M059J (cell line): ENCODE results near the gene ACOX1. TPM values are rescaled to one million over a fixed set of nuclear protein-coding genes. Genes with fewer than 3 reads are reported as not detected.

Experiments
- DNase-seq: peaks from one replicate; pipeline ENCODE4 v3.0.0-alpha.2; 2012; ENCODE audit warnings: low read depth
- total RNA-seq: library from RNA; depleted of rRNA; stranded (reverse); fragments of >200 nt; shearing (Covaris generic); gene quantifications from 2 replicates; pipeline ENCODE4 v1.2.3, GENCODE V29; 2014; rRNA removed

The ACOX1 gene
- total RNA-seq = 16.7 and 22.4 TPM in 2 replicates

- peak; percentile 95 for DNase-seq
Measured at GRCh38 chr17:75978938-75979704, at the start of gene ACOX1, which contains the start of gene TEN1. TSS of gene ACOX1 (minus strand) at chr17:75979166. CDS start at chr17:75979073, 93 bp downstream. TSS of gene TEN1 (plus strand) at chr17:75979240. CDS start at chr17:75986193, 6,953 bp downstream.

GRCh38 chr17:76027159-76027839 lies 48.3 kb upstream of the ACOX1 start, which contains the start of gene EVPL:
TSS of gene EVPL (minus strand) at chr17:76027306. CDS start at chr17:76027198, 108 bp downstream.
- no peak for DNase-seq

GRCh38 chr17:76026714-76027158 lies 47.8 kb upstream of the ACOX1 start:
- no peak for DNase-seq

DNA sequence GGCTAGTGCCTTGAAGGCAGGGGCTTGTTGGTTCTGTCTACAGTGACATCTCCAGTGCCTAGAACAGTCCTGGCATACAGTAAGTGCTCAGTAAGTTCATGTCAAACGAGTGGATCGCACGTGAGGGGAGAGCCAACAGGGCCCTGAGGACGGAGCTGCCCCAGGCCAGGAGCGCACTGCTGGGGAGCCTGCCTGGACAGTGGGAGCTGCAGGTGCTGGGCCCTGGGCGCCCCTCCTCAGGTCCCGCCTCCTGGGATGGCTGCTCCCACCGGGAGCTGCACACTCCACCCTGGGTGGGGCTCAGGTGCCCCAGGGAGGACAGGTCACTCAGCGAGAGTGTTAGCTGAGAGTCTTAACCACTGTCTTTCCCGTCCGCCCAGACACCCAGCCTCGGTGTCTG lies 46.3 kb upstream of the ACOX1 start:
- DNase-seq = no peak

DNA sequence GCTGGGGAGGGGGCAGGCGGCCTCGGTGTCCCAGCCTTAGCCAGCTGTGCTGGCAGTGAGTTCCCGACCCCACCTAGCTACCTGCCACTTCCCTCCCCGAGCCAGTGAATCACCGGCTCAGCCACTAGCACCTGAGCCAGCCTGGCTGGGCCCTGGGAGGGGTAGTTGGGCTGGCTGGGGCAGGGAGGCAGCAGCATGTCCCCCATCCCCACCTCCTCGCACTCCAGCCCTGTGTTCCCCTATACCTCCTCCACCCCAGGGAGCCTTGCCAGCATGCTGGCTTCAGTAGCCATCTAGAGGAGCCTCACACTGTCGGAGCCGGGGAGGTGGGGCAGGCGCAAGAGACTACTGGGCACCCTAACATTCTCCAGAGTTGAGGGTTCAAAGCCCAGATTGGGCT lies 45.4 kb upstream of the ACOX1 start:
- DNase-seq = no peak

DNA sequence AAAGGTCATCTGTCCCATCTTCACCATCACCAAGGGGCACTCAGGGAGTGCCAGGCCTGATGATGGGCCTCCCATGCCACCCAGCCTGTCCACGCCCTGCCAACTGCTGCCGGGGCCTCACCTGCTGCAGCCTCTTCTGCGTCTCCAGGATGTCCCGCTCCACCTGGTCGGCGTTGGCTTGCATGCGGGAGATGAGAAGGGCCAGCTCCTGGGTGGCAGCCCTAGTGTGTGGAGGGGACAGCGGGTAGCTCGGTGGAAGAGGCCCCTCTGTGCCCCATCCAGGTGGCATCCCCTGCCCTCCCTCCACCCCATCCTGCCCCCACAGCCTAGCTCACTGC lies 44.9 kb upstream of the ACOX1 start:
- no peak for DNase-seq

DNA sequence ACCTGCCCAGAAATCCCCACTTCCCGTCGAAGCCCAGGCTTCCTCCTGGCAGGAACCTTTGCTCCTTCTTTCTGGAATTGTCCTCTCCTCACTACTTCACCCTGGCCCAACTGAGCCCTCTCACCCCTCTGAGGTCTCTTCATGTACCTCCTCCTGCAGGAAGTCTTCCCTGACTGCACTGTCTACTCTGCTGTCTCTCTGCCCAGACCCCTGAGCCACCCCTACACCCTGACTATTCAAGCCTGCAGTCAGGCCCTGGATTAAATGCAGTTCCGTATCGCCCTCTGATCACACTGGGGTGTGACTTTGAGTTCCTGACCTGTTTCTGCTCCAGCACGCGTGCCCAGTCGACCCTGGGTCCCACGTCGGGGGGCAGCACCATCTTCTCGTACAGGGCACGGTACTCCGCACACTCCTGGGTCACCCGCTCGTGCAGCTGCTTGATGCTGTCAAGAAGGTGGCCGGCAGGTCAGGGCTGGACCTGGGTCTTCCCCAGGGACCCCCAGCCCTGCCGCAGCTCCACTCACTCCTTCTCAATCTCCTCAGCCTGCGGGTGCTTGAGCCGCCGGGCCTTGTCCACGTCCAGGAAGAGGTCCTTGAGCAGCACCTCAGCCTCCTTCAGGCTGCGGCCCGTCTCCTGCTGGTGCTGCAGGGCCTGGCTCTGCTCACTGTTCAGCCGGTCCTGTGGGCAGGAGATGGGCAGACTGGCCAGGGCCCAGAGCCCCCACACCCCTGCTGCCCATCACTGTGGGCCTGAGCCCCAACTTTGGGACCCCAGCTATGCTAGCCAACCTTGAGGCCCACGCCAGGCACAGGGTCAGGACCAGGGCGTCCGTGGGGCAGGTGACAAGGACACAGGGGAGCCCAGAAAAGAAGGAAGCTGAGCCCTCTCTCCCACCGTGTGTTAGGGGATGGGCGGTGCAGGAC lies 44.3 kb upstream of the ACOX1 start:
- DNase-seq = no peak

DNA sequence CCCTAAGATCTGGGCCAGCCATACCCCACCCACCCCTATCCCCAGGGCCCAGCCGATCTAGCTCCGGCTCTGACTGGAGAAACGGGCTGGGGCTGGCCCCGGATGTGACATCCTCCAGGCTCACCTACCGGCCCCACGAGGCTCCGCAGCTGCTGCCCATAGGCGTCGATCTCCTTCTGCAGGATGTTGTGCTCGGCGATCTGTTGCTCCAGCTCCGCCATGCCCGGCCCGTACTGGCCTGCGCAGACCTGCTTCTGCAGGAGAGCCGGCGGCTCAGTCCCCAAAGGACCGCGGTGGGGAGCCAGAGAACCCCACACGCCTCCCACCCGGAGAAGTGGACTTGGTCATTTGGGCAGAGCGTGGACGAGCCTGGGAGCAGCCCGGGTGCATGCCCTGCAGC lies 43.3 kb upstream of the ACOX1 start:
- no peak for DNase-seq

DNA sequence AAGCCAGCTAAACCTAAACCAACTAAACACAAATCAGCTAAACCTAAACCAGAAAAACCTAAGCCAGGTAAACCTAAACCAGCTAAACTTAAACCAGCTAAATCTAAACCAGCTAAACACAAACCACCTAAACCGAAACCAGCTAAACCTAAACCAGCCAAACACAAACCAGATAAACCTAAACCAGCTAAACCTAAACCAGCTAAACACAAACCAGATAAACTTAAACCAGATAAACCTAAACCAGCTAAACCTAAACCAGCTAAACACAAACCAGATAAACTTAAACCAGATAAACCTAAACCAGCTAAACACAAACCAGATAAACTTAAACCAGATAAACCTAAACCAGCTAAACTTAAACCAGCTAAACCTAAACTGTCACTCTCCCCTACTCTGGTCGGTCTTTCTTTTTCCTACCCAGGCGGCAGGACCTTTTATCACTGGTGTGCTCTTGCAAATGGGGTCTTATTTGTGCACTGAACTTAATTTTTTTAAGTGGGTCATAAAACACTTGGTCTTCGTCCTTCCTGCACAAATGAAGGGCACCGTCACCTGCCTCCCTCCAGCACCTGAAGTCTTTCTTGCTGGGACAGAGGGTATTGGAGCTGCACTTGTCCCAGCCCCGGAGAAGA lies 41.0 kb upstream of the ACOX1 start:
- DNase-seq = no peak

- DNase-seq = no peak
Measured at GRCh38 chr17:76018801-76019200, 39.8 kb upstream of the ACOX1 start.

GRCh38 chr17:76018340-76018680 lies 39.3 kb upstream of the ACOX1 start:
- no peak for DNase-seq

DNA sequence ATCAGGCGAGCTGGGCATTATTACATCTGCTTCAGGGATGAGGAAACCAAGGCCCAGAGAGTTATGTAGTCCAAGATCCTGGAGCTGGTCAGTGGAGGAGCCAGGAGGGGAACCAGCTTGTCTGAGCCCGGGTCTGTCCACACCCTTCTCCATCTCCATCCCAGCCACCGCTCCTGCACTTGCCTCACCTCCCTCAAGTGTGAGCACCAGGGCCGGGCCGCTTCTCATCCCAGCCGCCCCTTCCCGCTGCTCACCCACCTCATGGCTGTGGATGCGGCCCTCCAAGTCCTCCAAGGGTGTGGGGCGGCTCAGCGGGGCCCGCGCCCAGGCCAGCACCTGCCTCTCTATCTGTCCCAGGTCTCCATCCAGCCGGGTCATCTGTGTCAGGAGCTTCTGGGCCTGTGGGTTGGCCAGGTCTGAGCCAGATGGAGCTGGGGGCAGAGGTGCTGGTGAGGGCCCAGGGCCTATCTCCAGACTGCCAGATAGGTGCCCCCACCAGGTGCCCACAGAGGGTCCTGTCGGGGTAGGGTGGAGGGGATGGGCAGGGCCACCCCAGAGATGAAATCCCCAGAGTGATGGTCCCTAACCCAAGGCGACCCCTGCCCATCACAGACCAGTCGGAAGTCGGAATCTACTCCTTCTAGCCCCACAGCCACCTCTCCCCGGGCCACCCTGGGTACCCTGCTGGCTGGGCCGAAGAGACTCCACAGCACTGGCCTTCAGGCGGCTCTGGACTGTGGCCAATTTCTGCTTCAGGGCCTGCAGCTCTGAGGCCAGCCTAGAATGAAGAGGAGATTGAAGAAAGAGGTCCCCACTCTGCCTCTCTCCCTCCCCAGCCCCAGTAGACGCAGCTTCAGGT lies 38.7 kb upstream of the ACOX1 start:
- DNase-seq = no peak

DNA sequence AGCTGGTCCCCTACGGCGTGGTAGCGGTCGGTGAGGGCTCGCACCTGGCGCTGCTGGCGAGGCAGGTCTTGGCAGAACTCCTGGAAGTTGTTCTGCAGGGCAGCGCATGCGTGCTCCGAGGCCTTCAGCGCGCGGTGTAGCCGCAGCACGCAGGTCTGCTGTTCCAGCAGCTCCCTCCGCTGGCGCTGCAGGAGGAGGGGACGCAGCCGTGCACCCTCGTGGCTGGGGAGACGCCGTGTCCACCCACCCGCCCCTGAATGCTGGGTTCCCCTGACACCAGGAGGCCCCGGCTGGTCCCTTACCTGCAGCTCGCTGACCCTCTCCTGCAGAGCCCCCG lies 35.9 kb upstream of the ACOX1 start:
- DNase-seq = peak; percentile 31

DNA sequence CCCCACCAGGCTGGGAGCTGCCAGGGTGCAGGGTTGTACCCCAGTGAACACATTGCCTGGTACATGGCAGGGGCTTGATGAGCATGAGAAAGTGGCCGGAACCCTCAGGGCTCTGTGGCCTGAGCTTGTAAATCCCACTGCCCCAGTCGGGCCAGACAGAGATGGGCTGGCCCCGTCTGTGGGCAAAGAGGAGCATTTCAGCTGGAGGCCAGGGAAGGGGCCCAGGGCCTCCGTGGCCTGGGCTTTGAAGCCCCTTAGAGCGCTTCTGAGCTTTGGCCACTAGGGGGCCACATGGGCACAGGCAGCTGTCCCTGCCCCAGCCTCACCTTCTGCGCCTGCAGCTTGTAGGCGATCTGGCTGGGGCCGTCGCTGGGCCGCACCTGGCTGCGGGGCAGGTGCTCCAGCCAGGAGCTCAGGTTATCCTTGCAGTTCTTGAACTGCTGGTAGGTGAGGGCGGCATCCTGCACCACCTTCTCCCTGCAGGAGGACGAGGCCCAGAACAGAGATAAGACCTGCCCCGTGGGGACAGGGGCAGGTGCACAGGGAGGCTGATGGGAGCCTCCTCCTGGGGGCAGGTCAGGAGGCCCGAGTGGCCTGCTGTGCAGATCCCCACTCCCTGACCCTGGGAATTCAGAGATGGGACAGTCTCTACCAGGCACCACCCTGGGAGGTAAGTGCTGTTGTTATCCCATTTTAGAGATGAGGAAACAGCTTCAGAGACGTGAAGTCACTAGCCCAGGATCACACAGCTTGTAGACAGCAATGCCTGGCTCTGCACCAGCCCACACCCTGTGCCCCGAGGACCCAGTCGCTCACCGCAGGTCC lies 35.3 kb upstream of the ACOX1 start:
- peak; percentile 61 for DNase-seq

GRCh38 chr17:76013377-76013932 lies 34.5 kb upstream of the ACOX1 start:
- no peak for DNase-seq

DNA sequence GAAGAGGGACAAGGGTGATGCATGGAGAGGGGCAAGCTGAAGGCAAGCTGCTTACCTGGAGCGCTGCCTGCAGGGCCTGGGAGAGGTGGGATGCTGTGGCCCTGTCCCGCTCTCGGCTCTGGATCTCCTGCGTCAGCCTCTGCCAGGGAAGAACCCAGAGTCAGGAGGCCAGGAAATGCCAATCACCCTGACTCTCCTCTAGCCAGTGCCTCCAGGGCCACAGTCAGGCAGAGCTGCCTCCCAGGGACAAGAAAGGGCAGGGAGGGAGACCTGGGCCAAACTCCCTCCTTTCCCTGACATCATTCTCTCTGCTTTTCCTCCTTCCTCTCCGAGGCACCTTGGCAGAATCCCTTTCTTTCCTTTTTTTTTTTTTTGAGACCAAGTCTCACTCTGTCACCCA lies 33.0 kb upstream of the ACOX1 start:
- peak; percentile 66 for DNase-seq

- DNase-seq = no peak
Measured at GRCh38 chr17:76009969-76010661, 31.1 kb upstream of the ACOX1 start.

GRCh38 chr17:76009447-76009846 lies 30.5 kb upstream of the ACOX1 start:
- DNase-seq = no peak
